ENCODE measurements around the gene TRAF2. TPM values are rescaled to one million over a fixed set of nuclear protein-coding genes. Genes with fewer than 3 reads are reported as not detected.

TRAF2 gene
- total RNA-seq, 6 experiments from 2014 or later: 11.1 to 15.9 (median 13.6) TPM

DNA sequence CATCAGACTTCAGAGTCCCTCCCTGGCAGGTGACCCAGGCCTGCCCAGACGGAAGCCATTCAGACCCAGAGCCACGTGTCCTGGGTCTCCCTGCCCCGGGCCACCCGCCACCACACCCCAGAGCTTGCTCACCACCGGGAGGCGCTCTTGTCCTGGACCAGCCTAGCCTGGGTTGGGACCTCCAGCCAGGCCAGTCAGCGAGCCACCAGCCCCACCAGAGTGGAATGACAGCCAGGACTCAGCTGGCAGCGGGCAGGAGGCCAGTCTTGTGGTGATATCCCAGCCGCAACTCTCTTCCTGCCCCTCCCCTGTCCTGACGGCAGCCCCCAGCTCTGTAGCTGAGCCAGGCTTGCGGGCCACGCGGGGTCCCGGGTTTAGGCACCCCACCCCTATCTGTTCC is 89.3 kb downstream of the TRAF2 start:
- no peak overlapping the region for H3K27ac Mint-ChIP-seq
- TF ChIP-seq, protein P1, sequence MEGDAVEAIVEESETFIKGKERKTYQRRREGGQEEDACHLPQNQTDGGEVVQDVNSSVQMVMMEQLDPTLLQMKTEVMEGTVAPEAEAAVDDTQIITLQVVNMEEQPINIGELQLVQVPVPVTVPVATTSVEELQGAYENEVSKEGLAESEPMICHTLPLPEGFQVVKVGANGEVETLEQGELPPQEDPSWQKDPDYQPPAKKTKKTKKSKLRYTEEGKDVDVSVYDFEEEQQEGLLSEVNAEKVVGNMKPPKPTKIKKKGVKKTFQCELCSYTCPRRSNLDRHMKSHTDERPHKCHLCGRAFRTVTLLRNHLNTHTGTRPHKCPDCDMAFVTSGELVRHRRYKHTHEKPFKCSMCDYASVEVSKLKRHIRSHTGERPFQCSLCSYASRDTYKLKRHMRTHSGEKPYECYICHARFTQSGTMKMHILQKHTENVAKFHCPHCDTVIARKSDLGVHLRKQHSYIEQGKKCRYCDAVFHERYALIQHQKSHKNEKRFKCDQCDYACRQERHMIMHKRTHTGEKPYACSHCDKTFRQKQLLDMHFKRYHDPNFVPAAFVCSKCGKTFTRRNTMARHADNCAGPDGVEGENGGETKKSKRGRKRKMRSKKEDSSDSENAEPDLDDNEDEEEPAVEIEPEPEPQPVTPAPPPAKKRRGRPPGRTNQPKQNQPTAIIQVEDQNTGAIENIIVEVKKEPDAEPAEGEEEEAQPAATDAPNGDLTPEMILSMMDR (IDR thresholded peaks at IDR 0.05): peak; percentile 57
- no peak for DNase-seq

More for the DNA sequence above, 89.3 kb downstream of the TRAF2 start:
- no peak overlapping the region for H3K4me3 Mint-ChIP-seq
- no peaks in the 10 kb centered on the region for H3K9me3 Mint-ChIP-seq
- H3K36me3 Mint-ChIP-seq (ENCODE audit: low read depth): no peaks in the 10 kb centered on the region
- no peaks in the 10 kb centered on the region for H3K4me1 Mint-ChIP-seq (ENCODE audit: low read depth)
- H3K27me3 Mint-ChIP-seq (ENCODE audit: insufficient read depth): peaks cover 6% of the 10 kb centered on the region

Small RNA genes lying within 50 kb of the gene (microRNA-seq; reads per million reads assigned to microRNA genes)
- gene MIR4479: 3.9 reads per million

Other genes starting within 250 kb of the TRAF2 start
- gene EGFL7, start 223.6 kb upstream of the TRAF2 start, total RNA-seq (2021; fragmentation: NEBNext Ultra II Directional; extraction: Animal tissue kit (Norgen Biotek cat#: 25700)): 1 to 10 TPM; 3.5 to 6.3 (median 5.6) TPM
- 10 to 100 TPM; 48.7 to 58.4 (median 54.8) TPM for gene AGPAT2, start 199.1 kb upstream of the TRAF2 start, total RNA-seq (2021; fragmentation: NEBNext Ultra II Directional; extraction: Animal tissue kit (Norgen Biotek cat#: 25700))
- gene DIPK1B, start 173.9 kb upstream of the TRAF2 start, total RNA-seq (2021; fragmentation: NEBNext Ultra II Directional; extraction: Animal tissue kit (Norgen Biotek cat#: 25700)): not detected
- gene LCN10, start 143.6 kb upstream of the TRAF2 start, total RNA-seq (2021; fragmentation: NEBNext Ultra II Directional; extraction: Animal tissue kit (Norgen Biotek cat#: 25700)): not detected
- not detected for gene LCN6, start 138.0 kb upstream of the TRAF2 start, total RNA-seq (2021; fragmentation: NEBNext Ultra II Directional; extraction: Animal tissue kit (Norgen Biotek cat#: 25700))
- gene LCN8, start 128.3 kb upstream of the TRAF2 start, total RNA-seq (2021; fragmentation: NEBNext Ultra II Directional; extraction: Animal tissue kit (Norgen Biotek cat#: 25700)): not detected
- gene LCN15, start 122.0 kb upstream of the TRAF2 start, total RNA-seq (2021; fragmentation: NEBNext Ultra II Directional; extraction: Animal tissue kit (Norgen Biotek cat#: 25700)): not detected
- 10 to 100 TPM; 46.1 to 62.2 (median 52.6) TPM for gene TMEM141, start 95.2 kb upstream of the TRAF2 start, total RNA-seq (2021; fragmentation: NEBNext Ultra II Directional; extraction: Animal tissue kit (Norgen Biotek cat#: 25700))
- gene CCDC183, start 90.2 kb upstream of the TRAF2 start, total RNA-seq (2021; fragmentation: NEBNext Ultra II Directional; extraction: Animal tissue kit (Norgen Biotek cat#: 25700)): under 1 TPM; 0.25 to 0.87 (median 0.34) TPM
- gene RABL6, start 78.6 kb upstream of the TRAF2 start, total RNA-seq (2021; fragmentation: NEBNext Ultra II Directional; extraction: Animal tissue kit (Norgen Biotek cat#: 25700)): 10 to 100 TPM; 77.8 to 87.7 (median 84.0) TPM
- gene AJM1, start 44.0 kb upstream of the TRAF2 start, total RNA-seq (2021; fragmentation: NEBNext Ultra II Directional; extraction: Animal tissue kit (Norgen Biotek cat#: 25700)): 1 to 10 TPM; 4.5 to 8.0 (median 5.3) TPM
- 100 to 1,000 TPM; 156 to 181 (median 169) TPM for gene PHPT1, start 37.1 kb upstream of the TRAF2 start, total RNA-seq (2021; fragmentation: NEBNext Ultra II Directional; extraction: Animal tissue kit (Norgen Biotek cat#: 25700))
- gene MAMDC4, start 34.2 kb upstream of the TRAF2 start, total RNA-seq (2021; fragmentation: NEBNext Ultra II Directional; extraction: Animal tissue kit (Norgen Biotek cat#: 25700)): 1 to 10 TPM; 2.3 to 3.4 (median 3.0) TPM
- 100 to 1,000 TPM; 369 to 460 (median 443) TPM for gene EDF1, start 20.2 kb upstream of the TRAF2 start, total RNA-seq (2021; fragmentation: NEBNext Ultra II Directional; extraction: Animal tissue kit (Norgen Biotek cat#: 25700))
- 100 to 1,000 TPM in 1 of 6 experiments, 10 to 100 TPM in 5; 89.1 to 102 (median 94.4) TPM for gene FBXW5, start 58.2 kb downstream of the TRAF2 start, total RNA-seq (2021; fragmentation: NEBNext Ultra II Directional; extraction: Animal tissue kit (Norgen Biotek cat#: 25700))
- 1 to 10 TPM in 3 of 6 experiments, under 1 TPM in 3; 0.51 to 1.8 (median 0.97) TPM for gene C8G, start 58.7 kb downstream of the TRAF2 start, total RNA-seq (2021; fragmentation: NEBNext Ultra II Directional; extraction: Animal tissue kit (Norgen Biotek cat#: 25700))
- gene LCN12, start 65.8 kb downstream of the TRAF2 start, total RNA-seq (2021; fragmentation: NEBNext Ultra II Directional; extraction: Animal tissue kit (Norgen Biotek cat#: 25700)): under 1 TPM in 2 of 6 experiments, not detected in 4; 0.14 to 0.31 TPM
- gene PTGDS, start 91.0 kb downstream of the TRAF2 start, total RNA-seq (2021; fragmentation: NEBNext Ultra II Directional; extraction: Animal tissue kit (Norgen Biotek cat#: 25700)): not detected
- gene LCNL1, start 96.5 kb downstream of the TRAF2 start, total RNA-seq (2021; fragmentation: NEBNext Ultra II Directional; extraction: Animal tissue kit (Norgen Biotek cat#: 25700)): not detected
- gene PAXX, start 105.9 kb downstream of the TRAF2 start, total RNA-seq (2021; fragmentation: NEBNext Ultra II Directional; extraction: Animal tissue kit (Norgen Biotek cat#: 25700)): 10 to 100 TPM; 26.0 to 42.6 (median 29.0) TPM
- gene CLIC3, start 110.1 kb downstream of the TRAF2 start, total RNA-seq (2021; fragmentation: NEBNext Ultra II Directional; extraction: Animal tissue kit (Norgen Biotek cat#: 25700)): 10 to 100 TPM in 2 of 6 experiments, 1 to 10 TPM in 4; 2.7 to 14.6 (median 4.0) TPM
- gene ABCA2, start 141.7 kb downstream of the TRAF2 start, total RNA-seq (2021; fragmentation: NEBNext Ultra II Directional; extraction: Animal tissue kit (Norgen Biotek cat#: 25700)): 10 to 100 TPM; 18.3 to 36.3 (median 23.6) TPM
- gene FUT7, start 145.6 kb downstream of the TRAF2 start, total RNA-seq (2021; fragmentation: NEBNext Ultra II Directional; extraction: Animal tissue kit (Norgen Biotek cat#: 25700)): not detected
- gene NPDC1, start 159.7 kb downstream of the TRAF2 start, total RNA-seq (2021; fragmentation: NEBNext Ultra II Directional; extraction: Animal tissue kit (Norgen Biotek cat#: 25700)): 100 to 1,000 TPM; 112 to 197 (median 119) TPM
- under 1 TPM in 3 of 6 experiments, not detected in 3; 0.12 to 0.28 (median 0.16) TPM for gene ENTPD2, start 167.5 kb downstream of the TRAF2 start, total RNA-seq (2021; fragmentation: NEBNext Ultra II Directional; extraction: Animal tissue kit (Norgen Biotek cat#: 25700))
- gene SAPCD2, start 184.0 kb downstream of the TRAF2 start, total RNA-seq (2021; fragmentation: NEBNext Ultra II Directional; extraction: Animal tissue kit (Norgen Biotek cat#: 25700)): 10 to 100 TPM in 5 of 6 experiments, 1 to 10 TPM in 1; 7.7 to 14.8 (median 11.3) TPM
- 10 to 100 TPM in 5 of 6 experiments, 1 to 10 TPM in 1; 9.4 to 13.1 (median 10.6) TPM for gene UAP1L1, start 191.0 kb downstream of the TRAF2 start, total RNA-seq (2021; fragmentation: NEBNext Ultra II Directional; extraction: Animal tissue kit (Norgen Biotek cat#: 25700))
- 10 to 100 TPM; 70.1 to 90.2 (median 77.6) TPM for gene MAN1B1, start 200.5 kb downstream of the TRAF2 start, total RNA-seq (2021; fragmentation: NEBNext Ultra II Directional; extraction: Animal tissue kit (Norgen Biotek cat#: 25700))
- gene DPP7, start 228.2 kb downstream of the TRAF2 start, total RNA-seq (2021; fragmentation: NEBNext Ultra II Directional; extraction: Animal tissue kit (Norgen Biotek cat#: 25700)): 10 to 100 TPM; 47.5 to 90.2 (median 51.1) TPM